NB4 (cell line): ENCODE results near the gene LURAP1L.

Experiments used
- DNase-seq: peaks from one replicate; pipeline ENCODE4 v3.0.0; 2010; ENCODE audit warnings: low read depth
- H3K4me3 ChIP-seq: one replicate; pipeline ENCODE4 v1.5.1; 2011; ENCODE audit warnings: mild to moderate bottlenecking, low read depth, low read length, moderate library complexity
- MYC ChIP-seq: IDR thresholded peaks from 2 replicates; pipeline ENCODE4 v1.6.1; 2011; ENCODE audit warnings: low read depth, low read length
- POLR2A ChIP-seq: IDR thresholded peaks from 2 replicates; pipeline ENCODE4 v1.6.1; 2011; ENCODE audit warnings: mild to moderate bottlenecking; ENCODE audit not compliant: insufficient read length; ENCODE audit errors: extremely low read depth
- TF ChIP-seq, protein P1 (sequence below): IDR thresholded peaks from one replicate; pipeline ENCODE4 v1.5.1; 2012; ENCODE audit warnings: low read depth, low read length
- TF ChIP-seq, protein P2 (sequence below): IDR thresholded peaks from 2 replicates; pipeline ENCODE4 v1.6.1; 2011; ENCODE audit warnings: low read depth, low read length

LURAP1L gene

GRCh38 chr9:12796601-12797000 is 21.8 kb downstream of the LURAP1L start:
- TF ChIP-seq, protein P1, sequence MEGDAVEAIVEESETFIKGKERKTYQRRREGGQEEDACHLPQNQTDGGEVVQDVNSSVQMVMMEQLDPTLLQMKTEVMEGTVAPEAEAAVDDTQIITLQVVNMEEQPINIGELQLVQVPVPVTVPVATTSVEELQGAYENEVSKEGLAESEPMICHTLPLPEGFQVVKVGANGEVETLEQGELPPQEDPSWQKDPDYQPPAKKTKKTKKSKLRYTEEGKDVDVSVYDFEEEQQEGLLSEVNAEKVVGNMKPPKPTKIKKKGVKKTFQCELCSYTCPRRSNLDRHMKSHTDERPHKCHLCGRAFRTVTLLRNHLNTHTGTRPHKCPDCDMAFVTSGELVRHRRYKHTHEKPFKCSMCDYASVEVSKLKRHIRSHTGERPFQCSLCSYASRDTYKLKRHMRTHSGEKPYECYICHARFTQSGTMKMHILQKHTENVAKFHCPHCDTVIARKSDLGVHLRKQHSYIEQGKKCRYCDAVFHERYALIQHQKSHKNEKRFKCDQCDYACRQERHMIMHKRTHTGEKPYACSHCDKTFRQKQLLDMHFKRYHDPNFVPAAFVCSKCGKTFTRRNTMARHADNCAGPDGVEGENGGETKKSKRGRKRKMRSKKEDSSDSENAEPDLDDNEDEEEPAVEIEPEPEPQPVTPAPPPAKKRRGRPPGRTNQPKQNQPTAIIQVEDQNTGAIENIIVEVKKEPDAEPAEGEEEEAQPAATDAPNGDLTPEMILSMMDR: no peak
- TF ChIP-seq, protein P2, sequence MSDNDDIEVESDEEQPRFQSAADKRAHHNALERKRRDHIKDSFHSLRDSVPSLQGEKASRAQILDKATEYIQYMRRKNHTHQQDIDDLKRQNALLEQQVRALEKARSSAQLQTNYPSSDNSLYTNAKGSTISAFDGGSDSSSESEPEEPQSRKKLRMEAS: no peak
- TF ChIP-seq MYC (no peak), POLR2A (no peak)
- no peak for DNase-seq
- H3K4me3 ChIP-seq: no peak overlapping the region

- TF ChIP-seq MYC: no peak
- TF ChIP-seq, protein P2: no peak
- no peak for TF ChIP-seq POLR2A
- TF ChIP-seq, protein P1: no peak
- H3K4me3 ChIP-seq: no peak overlapping the region
- DNase-seq: no peak
Measured at GRCh38 chr9:12797037-12797436, 22.2 kb downstream of the LURAP1L start.

GRCh38 chr9:12798066-12798770 is 23.4 kb downstream of the LURAP1L start:
- TF ChIP-seq, protein P1: no peak
- TF ChIP-seq MYC: no peak
- DNase-seq: no peak
- H3K4me3 ChIP-seq: no peak overlapping the region

GRCh38 chr9:12801187-12801586 is 26.4 kb downstream of the LURAP1L start:
- H3K4me3 ChIP-seq: no peak overlapping the region
- DNase-seq: no peak
- TF ChIP-seq, protein P2: no peak
- TF ChIP-seq MYC (no peak), POLR2A (no peak)
- TF ChIP-seq, protein P1: no peak

- no peak for TF ChIP-seq MYC
- TF ChIP-seq, protein P2: no peak
- TF ChIP-seq, protein P1: no peak
- TF ChIP-seq POLR2A: no peak
- no peak for DNase-seq
- no peak overlapping the region for H3K4me3 ChIP-seq
Measured at GRCh38 chr9:12801663-12802062, 26.8 kb downstream of the LURAP1L start.

DNA sequence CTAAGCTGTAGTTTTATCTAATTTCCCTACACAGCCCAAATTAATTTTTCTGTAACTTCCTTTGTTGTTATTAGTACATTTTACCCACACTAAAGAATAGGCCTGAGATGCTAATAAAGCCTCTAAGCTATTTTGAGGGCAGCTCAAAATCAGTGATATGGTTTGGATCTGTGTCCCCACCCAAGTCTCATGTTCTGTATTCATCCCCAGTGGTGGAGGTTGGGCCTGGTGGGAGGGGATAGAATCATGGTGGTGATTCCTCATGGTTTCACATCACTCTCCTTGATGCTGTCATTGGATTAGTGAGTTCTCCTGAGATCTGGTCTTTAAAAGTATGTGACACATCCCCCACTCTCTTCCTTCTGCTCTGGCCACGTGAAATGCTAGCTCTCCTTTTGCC is 27.3 kb downstream of the LURAP1L start:
- DNase-seq: no peak
- TF ChIP-seq, protein P1: no peak
- TF ChIP-seq MYC (no peak), POLR2A (no peak)
- TF ChIP-seq, protein P2: no peak

More for the DNA sequence above, 27.3 kb downstream of the LURAP1L start:
- no peak overlapping the region for H3K4me3 ChIP-seq
